SK-N-SH (cell line): ENCODE measurements around the gene GHRH. TPM values are rescaled to one million over a fixed set of nuclear protein-coding genes. Genes with fewer than 3 reads are reported as not detected.

ENCODE experiments used
- CTCF ChIA-PET: fragments of 300-600, 350-600 bp; formaldehyde crosslinking; extraction: SDS; loops from one replicate; lab custom pipeline; 2021; lab: Yijun Ruan, JAX
- POLR2A ChIA-PET: fragments of 350-600 bp; sonication (Branson Sonifier 250); formaldehyde crosslinking; extraction: SDS; loops from one replicate; lab custom pipeline; 2020; ENCODE audit warnings: antibody characterized with exemption, inconsistent platforms; lab: Yijun Ruan, JAX
- DNase-seq: peaks from one replicate; pipeline ENCODE4 v3.0.0; 2012
- H2AFZ ChIP-seq: fragments of 200-600 bp; sonication (generic); 2 replicates; pipeline ENCODE4 v1.8.1; 2016; ENCODE audit warnings: antibody characterized with exemption, mild to moderate bottlenecking, low read depth
- H3F3A ChIP-seq: fragments of 200-600 bp; sonication (generic); replicated peaks from 2 replicates; pipeline ENCODE3; 2016; ENCODE audit warnings: antibody characterized with exemption, mild to moderate bottlenecking; ENCODE audit not compliant: insufficient read depth
- H3K27ac ChIP-seq, 2 experiments: fragments of 200-500 bp in 1 of 2; fragments of 200-600 bp in 1 of 2; sonication (Bioruptor generic) in 1 of 2; sonication (generic), shearing (Covaris generic) in 1 of 2; 2 replicates each; pipeline versions ENCODE4 v1.5.1 to v1.6.1; 2014 to 2016; ENCODE audit warnings: low read depth in 2 of 2, inconsistent platforms in 1 of 2, low read length in 1 of 2, mild to moderate bottlenecking in 1 of 2, mixed read lengths in 1 of 2
- H3K27me3 ChIP-seq: fragments of 200-600 bp; sonication (generic), shearing (Covaris generic); 2 replicates; pipeline ENCODE4 v1.6.1; 2016; ENCODE audit warnings: mixed run types; ENCODE audit not compliant: insufficient read depth
- H3K36me3 ChIP-seq, 2 experiments: fragments of 200-500 bp in 1 of 2; fragments of 200-600 bp in 1 of 2; sonication (Bioruptor generic) in 1 of 2; sonication (generic) in 1 of 2; replicated peaks in 1 of 2; 2 replicates each; pipeline versions ENCODE3 to v1.5.1; 2014 to 2016; ENCODE audit warnings: low read length in 1 of 2, mild to moderate bottlenecking in 1 of 2; ENCODE audit not compliant: insufficient read depth in 2 of 2, control insufficient read depth in 1 of 2
- H3K4me1 ChIP-seq, 2 experiments: fragments of 200-500 bp in 1 of 2; fragments of 200-600 bp in 1 of 2; sonication (Bioruptor generic) in 1 of 2; sonication (generic), shearing (Covaris generic) in 1 of 2; 2 replicates each; pipeline versions ENCODE4 v1.5.1 to v1.6.1; 2014 to 2016; ENCODE audit warnings: low read depth in 1 of 2, low read length in 1 of 2, mixed run types in 1 of 2; ENCODE audit not compliant: insufficient read depth in 2 of 2, control insufficient read depth in 1 of 2
- H3K4me2 ChIP-seq: fragments of 200-600 bp; sonication (generic), shearing (Covaris generic); 2 replicates; pipeline ENCODE4 v1.6.1; 2017; ENCODE audit warnings: mixed run types
- H3K4me3 ChIP-seq, 2 experiments: fragments of 200-500 bp in 1 of 2; fragments of 200-600 bp in 1 of 2; sonication (Bioruptor generic) in 1 of 2; sonication (generic), shearing (Covaris generic) in 1 of 2; 2 replicates each; pipeline versions ENCODE4 v1.5.1 to v1.8.1; 2014 to 2016; ENCODE audit warnings: low read depth in 2 of 2, inconsistent platforms in 1 of 2, low read length in 1 of 2, mild to moderate bottlenecking in 1 of 2, mixed read lengths in 1 of 2, moderate library complexity in 1 of 2
- H3K79me2 ChIP-seq: fragments of 200-600 bp; sonication (generic); 2 replicates; pipeline ENCODE4 v1.8.1; 2017; ENCODE audit warnings: mild to moderate bottlenecking; ENCODE audit not compliant: insufficient read depth
- H3K9ac ChIP-seq: fragments of 200-600 bp; sonication (generic); 2 replicates; pipeline ENCODE4 v1.6.1; 2017; ENCODE audit warnings: mixed run types
- H3K9me2 ChIP-seq: fragments of 200-600 bp; sonication (generic); 2 replicates; pipeline ENCODE4 v1.6.1; 2017; ENCODE audit warnings: mixed run types
- H3K9me3 ChIP-seq: fragments of 200-600 bp; sonication (generic); 2 replicates; pipeline ENCODE4 v1.6.1; 2017; ENCODE audit warnings: mixed run types, mild to moderate bottlenecking, moderate library complexity
- H4K20me1 ChIP-seq: fragments of 200-600 bp; sonication (generic); 2 replicates; pipeline ENCODE4 v1.6.1; 2017; ENCODE audit warnings: mild to moderate bottlenecking, mixed run types; ENCODE audit not compliant: insufficient read depth
- EZH2phosphoT487 ChIP-seq: fragments of 200-600 bp; sonication (generic); IDR thresholded peaks from 2 replicates; pipeline ENCODE4 v1.6.1; 2017; ENCODE audit warnings: low read depth, mixed run types, mild to moderate bottlenecking, antibody characterized with exemption, moderate library complexity, borderline replicate concordance
- MEF2A ChIP-seq: IDR thresholded peaks from 2 replicates; pipeline ENCODE4 v1.4.0; 2012; ENCODE audit warnings: low read depth, borderline replicate concordance
- POLR2AphosphoS5 ChIP-seq: IDR thresholded peaks from 2 replicates; pipeline ENCODE4 v1.6.1; 2012; ENCODE audit warnings: low read depth, low read length
- SIN3A ChIP-seq: IDR thresholded peaks from 2 replicates; pipeline ENCODE4 v1.6.1; 2012; ENCODE audit warnings: low read depth, mild to moderate bottlenecking, low read length, moderate library complexity, borderline replicate concordance
- WGBS: methylation state at CpG from one replicate; pipeline ENCODE4 v1.1.6; 2017; ENCODE audit warnings: low lambda C conversion rate; 5-methylcytosine and 5-hydroxymethylcytosine counted together
- polyA plus RNA-seq, 3 experiments: library from polyadenylated mRNA; depleted of rRNA; stranded (reverse); fragments of >200 nt; gene quantifications; 2 replicates each; pipeline ENCODE4 v1.2.3, GENCODE V29; 2012
- TF ChIP-seq, protein P1 (sequence below): IDR thresholded peaks from 2 replicates; pipeline ENCODE4 v1.6.1; 2012; ENCODE audit warnings: mild to moderate bottlenecking, low read depth, low read length, moderate library complexity
- TF ChIP-seq, protein P2 (sequence below): fragments of 150-350 bp; IDR thresholded peaks from 2 replicates; pipeline ENCODE4 v1.6.1; 2017; ENCODE audit warnings: antibody characterized with exemption, low read length, low read depth, borderline replicate concordance

GHRH gene
- polyA plus RNA-seq, 1 of the 3 experiments (the other 2 are of a cell fraction): not detected

DNA sequence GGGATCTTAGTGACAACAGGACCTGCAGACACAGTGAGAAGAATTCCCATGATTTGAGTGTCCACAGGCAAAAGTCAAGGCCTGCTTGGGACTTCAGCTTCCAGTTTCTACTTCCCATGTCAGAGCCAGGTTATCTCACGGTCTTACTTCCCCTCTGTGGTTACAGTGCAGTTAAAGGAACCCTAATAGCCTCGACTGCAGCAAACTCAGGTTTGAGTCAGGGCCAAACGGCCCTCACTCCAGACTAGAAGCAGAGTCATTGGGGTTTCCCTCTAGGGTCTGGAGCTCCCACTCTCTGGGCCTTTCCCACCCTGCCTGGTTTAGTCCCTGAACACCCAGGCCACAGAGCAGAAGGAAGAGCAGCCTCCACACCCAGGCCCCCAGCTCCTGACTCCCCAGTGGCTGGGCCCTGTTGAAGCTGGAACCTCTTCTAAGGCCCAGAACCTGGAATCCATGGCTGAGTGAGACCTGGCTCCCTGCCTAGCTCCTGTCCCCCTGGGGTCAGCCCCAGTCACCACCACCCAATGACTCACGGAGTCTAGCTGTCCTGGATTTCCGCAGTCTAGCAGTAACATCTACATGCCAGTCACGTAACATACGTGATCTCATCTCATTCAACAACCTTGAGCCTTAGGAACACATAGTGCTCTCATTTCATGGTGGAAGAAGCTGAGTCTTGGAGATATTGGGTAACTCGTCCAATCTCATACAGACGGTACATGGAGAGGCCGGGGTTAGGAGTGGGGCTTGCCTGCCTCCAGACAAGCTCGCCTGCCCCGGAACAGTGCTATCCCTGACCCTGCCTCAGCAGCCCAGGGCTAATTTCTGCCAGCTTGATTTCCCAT lies 9.2 kb upstream of the GHRH start (continued):
- TF ChIP-seq, protein P1, sequence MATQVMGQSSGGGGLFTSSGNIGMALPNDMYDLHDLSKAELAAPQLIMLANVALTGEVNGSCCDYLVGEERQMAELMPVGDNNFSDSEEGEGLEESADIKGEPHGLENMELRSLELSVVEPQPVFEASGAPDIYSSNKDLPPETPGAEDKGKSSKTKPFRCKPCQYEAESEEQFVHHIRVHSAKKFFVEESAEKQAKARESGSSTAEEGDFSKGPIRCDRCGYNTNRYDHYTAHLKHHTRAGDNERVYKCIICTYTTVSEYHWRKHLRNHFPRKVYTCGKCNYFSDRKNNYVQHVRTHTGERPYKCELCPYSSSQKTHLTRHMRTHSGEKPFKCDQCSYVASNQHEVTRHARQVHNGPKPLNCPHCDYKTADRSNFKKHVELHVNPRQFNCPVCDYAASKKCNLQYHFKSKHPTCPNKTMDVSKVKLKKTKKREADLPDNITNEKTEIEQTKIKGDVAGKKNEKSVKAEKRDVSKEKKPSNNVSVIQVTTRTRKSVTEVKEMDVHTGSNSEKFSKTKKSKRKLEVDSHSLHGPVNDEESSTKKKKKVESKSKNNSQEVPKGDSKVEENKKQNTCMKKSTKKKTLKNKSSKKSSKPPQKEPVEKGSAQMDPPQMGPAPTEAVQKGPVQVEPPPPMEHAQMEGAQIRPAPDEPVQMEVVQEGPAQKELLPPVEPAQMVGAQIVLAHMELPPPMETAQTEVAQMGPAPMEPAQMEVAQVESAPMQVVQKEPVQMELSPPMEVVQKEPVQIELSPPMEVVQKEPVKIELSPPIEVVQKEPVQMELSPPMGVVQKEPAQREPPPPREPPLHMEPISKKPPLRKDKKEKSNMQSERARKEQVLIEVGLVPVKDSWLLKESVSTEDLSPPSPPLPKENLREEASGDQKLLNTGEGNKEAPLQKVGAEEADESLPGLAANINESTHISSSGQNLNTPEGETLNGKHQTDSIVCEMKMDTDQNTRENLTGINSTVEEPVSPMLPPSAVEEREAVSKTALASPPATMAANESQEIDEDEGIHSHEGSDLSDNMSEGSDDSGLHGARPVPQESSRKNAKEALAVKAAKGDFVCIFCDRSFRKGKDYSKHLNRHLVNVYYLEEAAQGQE: no peak

DNA sequence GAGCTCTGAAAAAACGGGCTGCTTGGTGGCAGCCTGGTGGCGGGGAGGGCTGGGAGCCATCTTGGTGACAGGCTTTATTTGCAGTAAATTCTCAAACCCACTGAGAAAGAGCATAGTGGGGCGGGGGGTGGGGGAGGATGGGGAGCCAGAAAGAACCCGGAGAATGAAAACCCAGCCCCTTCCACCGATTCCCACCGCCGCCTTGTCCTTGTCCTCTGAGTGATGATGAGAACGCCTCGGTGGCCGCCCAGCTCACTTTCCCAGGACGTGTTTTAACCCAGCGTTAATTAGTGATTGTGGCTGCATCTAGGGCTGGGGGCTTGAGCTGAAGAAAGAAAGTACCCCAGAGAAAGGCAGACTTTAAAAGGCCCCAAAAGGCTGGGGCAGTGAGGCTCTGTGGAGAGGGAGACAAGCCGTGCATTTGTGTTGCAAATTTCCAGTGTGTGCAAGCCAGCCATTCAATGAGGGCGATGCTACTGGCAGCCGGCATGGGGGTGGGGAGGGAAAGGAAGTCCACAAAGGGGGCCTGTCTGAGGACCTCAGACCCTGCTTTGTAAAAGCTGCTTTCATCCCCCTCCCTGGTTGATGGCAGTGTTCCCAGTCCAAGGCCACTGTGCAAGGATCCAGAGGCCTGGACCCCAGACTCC lies 6.2 kb upstream of the GHRH start:
- DNase-seq: no peak
- ChIA-PET CTCF (interaction anchor here (1.2 to 1.8 kb wide), 5 partner anchors 9 to 266 kb away, joined by 3 to 6 read pairs (median 3); no protein-coding TSS in a partner anchor), POLR2A (interaction anchor here (0.6 kb wide), 1 partner anchor 79 kb away, joined by 4 read pairs; no protein-coding TSS in a partner anchor)
- no peaks in the 10 kb centered on the region for H3K9me2 ChIP-seq
- no peak overlapping the region for H2AFZ ChIP-seq
- WGBS: 70% methylated on average over 13 of the region's 15 CpGs
- H3K4me1 ChIP-seq: peaks cover 0 to 12% of the 10 kb centered on the region in 2 experiments; a peak in 1 of 4 replicates
- no peaks in the 10 kb centered on the region for H3K36me3 ChIP-seq
- H3F3A ChIP-seq: no peaks in the 10 kb centered on the region
- TF ChIP-seq SIN3A (no peak), EZH2phosphoT487 (no peak), POLR2AphosphoS5 (no peak), MEF2A (no peak)
- TF ChIP-seq, protein P2, sequence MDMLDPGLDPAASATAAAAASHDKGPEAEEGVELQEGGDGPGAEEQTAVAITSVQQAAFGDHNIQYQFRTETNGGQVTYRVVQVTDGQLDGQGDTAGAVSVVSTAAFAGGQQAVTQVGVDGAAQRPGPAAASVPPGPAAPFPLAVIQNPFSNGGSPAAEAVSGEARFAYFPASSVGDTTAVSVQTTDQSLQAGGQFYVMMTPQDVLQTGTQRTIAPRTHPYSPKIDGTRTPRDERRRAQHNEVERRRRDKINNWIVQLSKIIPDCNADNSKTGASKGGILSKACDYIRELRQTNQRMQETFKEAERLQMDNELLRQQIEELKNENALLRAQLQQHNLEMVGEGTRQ: no peak
- no peaks in the 10 kb centered on the region for H3K9me3 ChIP-seq
- H4K20me1 ChIP-seq: no peaks in the 10 kb centered on the region
- no peaks in the 10 kb centered on the region for H3K79me2 ChIP-seq
- H3K4me3 ChIP-seq: no peak overlapping the region
- peak overlapping the region in 1 of 2 experiments; percentile 45; a peak in 2 of 4 replicates for H3K27ac ChIP-seq
- H3K4me2 ChIP-seq: no peak overlapping the region
- no peaks in the 10 kb centered on the region for H3K27me3 ChIP-seq
- H3K9ac ChIP-seq: no peak overlapping the region
